ENCODE results near the gene ANKMY1.

Gene ANKMY1

GRCh38 chr2:240480834-240481623 lies 76.8 kb downstream of the ANKMY1 start:
- no peaks in the 10 kb centered on the region for H3K27me3 ChIP-seq (ENCODE audit: low read depth)
- H3K9me3 ChIP-seq, result no peaks in the 10 kb centered on the region
- no peaks in the 10 kb centered on the region for H3K4me1 ChIP-seq
- no peak overlapping the region for H3K4me3 ChIP-seq
- H3K36me3 ChIP-seq (replicated peaks), result no peaks in the 10 kb centered on the region
- no peak for DNase-seq (ENCODE audit: low spot score in 2 of 2)
- in situ Hi-C loops (cut with MboI; ENCODE audit: low sequenced_read_pairs), result no loop called here

- DNase-seq (ENCODE audit: low spot score in 2 of 2), result no peak
- Histone ChIP-seq H3K27me3 (ENCODE audit: low read depth) (no peaks in the 10 kb centered on the region), H3K4me1 (no peaks in the 10 kb centered on the region), H3K9me3 (no peaks in the 10 kb centered on the region), H3K36me3 (replicated peaks) (no peaks in the 10 kb centered on the region), H3K4me3 (no peak overlapping the region)
- in situ Hi-C loops (cut with MboI; ENCODE audit: low sequenced_read_pairs), result no loop called here
These were observed 78.7 kb downstream of the ANKMY1 start for GRCh38 chr2:240479111-240479501.

GRCh38 chr2:240478346-240479110 lies 79.3 kb downstream of the ANKMY1 start:
- DNase-seq (ENCODE audit: low spot score in 2 of 2), result no peak
- no peaks in the 10 kb centered on the region for H3K36me3 ChIP-seq (replicated peaks)

GRCh38 chr2:240477916-240478315 lies 79.9 kb downstream of the ANKMY1 start:
- H3K36me3 ChIP-seq (replicated peaks), result no peaks in the 10 kb centered on the region
- no peaks in the 10 kb centered on the region for H3K27me3 ChIP-seq (ENCODE audit: low read depth)
- peak in 1 of 2 experiments; percentile 10 for DNase-seq (ENCODE audit: low spot score in 2 of 2)
- no peaks in the 10 kb centered on the region for H3K9me3 ChIP-seq
- no peak overlapping the region for H3K4me3 ChIP-seq
- H3K4me1 ChIP-seq, result no peaks in the 10 kb centered on the region
- in situ Hi-C loops (cut with MboI; ENCODE audit: low sequenced_read_pairs), result no loop called here

More at GRCh38 chr2:240478346-240479110, 79.3 kb downstream of the ANKMY1 start:
- Histone ChIP-seq H3K27me3 (ENCODE audit: low read depth) (no peaks in the 10 kb centered on the region), H3K4me3 (no peak overlapping the region), H3K4me1 (no peaks in the 10 kb centered on the region), H3K9me3 (no peaks in the 10 kb centered on the region)
- in situ Hi-C loops (cut with MboI; ENCODE audit: low sequenced_read_pairs), result no loop called here

DNA sequence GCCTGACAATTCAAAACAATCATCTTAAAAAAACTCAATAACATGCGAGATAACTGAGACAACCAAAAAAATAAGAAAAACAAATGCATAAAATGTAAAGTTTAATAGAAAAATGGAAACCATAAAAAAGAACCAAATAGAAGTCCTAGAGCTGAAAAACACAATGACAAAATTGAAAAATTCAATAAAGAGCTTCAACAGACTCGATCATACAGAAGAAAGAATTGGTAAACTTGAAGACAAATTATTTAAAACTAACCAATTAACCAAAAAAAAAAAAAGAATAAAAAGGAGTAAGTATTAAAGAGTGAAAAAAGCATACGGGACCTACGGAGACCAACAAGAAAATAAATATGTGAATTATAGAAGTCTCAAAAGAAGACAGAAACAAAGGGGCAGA lies 84.6 kb downstream of the ANKMY1 start:
- DNase-seq (ENCODE audit: low spot score in 2 of 2), result no peak
- Histone ChIP-seq H3K36me3 (replicated peaks) (no peaks in the 10 kb centered on the region), H3K27me3 (ENCODE audit: low read depth) (no peaks in the 10 kb centered on the region), H3K4me3 (no peak overlapping the region), H3K4me1 (no peaks in the 10 kb centered on the region), H3K9me3 (no peaks in the 10 kb centered on the region)
- in situ Hi-C loops (cut with MboI; ENCODE audit: low sequenced_read_pairs), result no loop called here

GRCh38 chr2:240472078-240472790 lies 85.6 kb downstream of the ANKMY1 start:
- no peak for DNase-seq (ENCODE audit: low spot score in 2 of 2)
- Histone ChIP-seq H3K27me3 (ENCODE audit: low read depth) (no peaks in the 10 kb centered on the region), H3K4me1 (no peaks in the 10 kb centered on the region), H3K9me3 (no peaks in the 10 kb centered on the region), H3K36me3 (replicated peaks) (no peaks in the 10 kb centered on the region), H3K4me3 (no peak overlapping the region)
- in situ Hi-C loops (cut with MboI; ENCODE audit: low sequenced_read_pairs), result no loop called here

GRCh38 chr2:240469740-240470139 lies 88.0 kb downstream of the ANKMY1 start:
- no peak for DNase-seq (ENCODE audit: low spot score in 2 of 2)
- Histone ChIP-seq H3K27me3 (ENCODE audit: low read depth) (no peaks in the 10 kb centered on the region), H3K36me3 (replicated peaks) (peaks cover 4% of the 10 kb centered on the region; the same call in 1 of the 2 replicates), H3K9me3 (no peaks in the 10 kb centered on the region), H3K4me1 (no peaks in the 10 kb centered on the region), H3K4me3 (no peak overlapping the region)
- in situ Hi-C loops (cut with MboI; ENCODE audit: low sequenced_read_pairs), result no loop called here

- no peak overlapping the region for H3K4me3 ChIP-seq
- DNase-seq (ENCODE audit: low spot score in 2 of 2), result peak in 1 of 2 experiments; percentile 7
- no peaks in the 10 kb centered on the region for H3K9me3 ChIP-seq
- H3K4me1 ChIP-seq, result no peaks in the 10 kb centered on the region
- peaks cover 6% of the 10 kb centered on the region; the same call in 1 of the 2 replicates for H3K36me3 ChIP-seq (replicated peaks)
- H3K27me3 ChIP-seq (ENCODE audit: low read depth), result no peaks in the 10 kb centered on the region
- in situ Hi-C loops (cut with MboI; ENCODE audit: low sequenced_read_pairs), result no loop called here
These were observed 88.5 kb downstream of the ANKMY1 start for GRCh38 chr2:240469239-240469636.

DNA sequence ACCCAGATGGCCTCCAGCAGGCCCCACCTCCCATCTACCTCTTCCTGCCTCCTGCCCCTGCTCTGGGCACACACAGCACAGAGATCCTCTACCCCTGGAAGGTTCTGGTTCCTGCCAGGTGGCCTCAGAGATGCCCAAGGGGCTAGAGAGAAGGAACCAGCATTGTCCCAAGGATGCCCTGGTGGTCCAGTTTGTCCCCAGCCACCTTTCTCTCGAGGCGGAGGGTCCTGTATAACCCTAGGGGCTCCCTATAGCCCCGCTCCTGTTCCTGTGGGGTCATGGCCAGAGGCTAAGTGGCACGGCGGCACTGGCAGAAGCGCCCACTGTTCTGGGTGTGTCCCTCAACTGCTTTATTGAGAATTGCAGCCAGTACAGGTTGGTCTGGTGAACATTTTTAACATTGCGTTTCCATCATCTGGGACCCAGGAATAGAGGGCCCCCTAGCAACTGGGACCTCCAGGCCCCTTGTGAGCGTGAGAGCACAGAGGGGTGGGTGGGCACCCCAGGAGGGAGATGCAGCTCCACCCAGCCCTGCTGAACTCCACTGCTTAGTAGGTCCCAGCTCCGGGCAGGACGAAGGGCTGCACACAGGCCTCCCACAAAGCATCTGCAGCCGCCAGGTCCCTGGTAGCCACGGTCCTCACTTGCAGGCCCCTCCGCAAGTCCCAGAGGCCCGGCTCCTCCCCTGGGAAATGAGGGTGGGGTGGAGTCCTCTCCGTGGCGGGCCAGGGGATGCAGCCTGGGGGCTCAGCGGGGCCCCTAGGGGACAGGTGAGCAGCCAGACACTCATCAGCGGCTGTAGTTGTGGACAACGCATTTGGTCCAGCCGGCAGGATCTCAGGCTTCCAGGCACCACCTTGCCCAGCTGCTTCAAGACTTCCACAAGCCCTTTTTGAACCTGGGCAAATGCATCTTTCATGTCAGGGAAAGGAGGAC lies 89.2 kb downstream of the ANKMY1 start:
- in situ Hi-C loops (cut with MboI; ENCODE audit: low sequenced_read_pairs), result no loop called here
- H3K36me3 ChIP-seq (replicated peaks), result peaks cover 10% of the 10 kb centered on the region
- H3K4me1 ChIP-seq, result no peaks in the 10 kb centered on the region
- no peaks in the 10 kb centered on the region for H3K9me3 ChIP-seq
- DNase-seq (ENCODE audit: low spot score in 2 of 2), result peak in 1 of 2 experiments; percentile 7
- no peaks in the 10 kb centered on the region for H3K27me3 ChIP-seq (ENCODE audit: low read depth)
- H3K4me3 ChIP-seq, result no peak overlapping the region

DNA sequence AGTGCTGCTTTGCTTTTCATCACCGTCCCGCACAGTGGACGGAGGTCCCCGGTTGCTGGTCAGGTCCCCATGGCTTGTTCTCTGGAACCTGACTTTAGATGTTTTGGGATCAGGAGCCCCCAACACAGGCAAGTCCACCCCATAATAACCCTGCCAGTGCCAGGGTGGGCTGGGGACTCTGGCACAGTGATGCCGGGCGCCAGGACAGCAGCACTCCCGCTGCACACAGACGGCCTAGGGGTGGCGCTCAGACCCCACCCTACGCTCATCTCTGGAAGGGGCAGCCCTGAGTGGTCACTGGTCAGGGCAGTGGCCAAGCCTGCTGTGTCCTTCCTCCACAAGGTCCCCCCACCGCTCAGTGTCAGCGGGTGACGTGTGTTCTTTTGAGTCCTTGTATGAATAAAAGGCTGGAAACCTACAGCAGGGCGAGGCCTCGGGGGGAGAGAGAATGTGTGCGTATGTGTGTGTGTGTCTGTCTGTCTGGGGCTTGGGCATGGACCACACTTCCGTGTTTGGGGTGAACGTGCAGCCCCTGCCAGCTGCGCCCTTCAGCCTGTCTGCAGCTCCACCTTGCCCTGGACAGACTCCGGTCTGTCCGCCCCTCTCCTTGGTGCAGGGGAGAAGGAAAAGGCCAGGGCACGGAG lies 90.0 kb downstream of the ANKMY1 start:
- DNase-seq (ENCODE audit: low spot score in 2 of 2), result peak in 1 of 2 experiments; percentile 8
- in situ Hi-C loops (cut with MboI; ENCODE audit: low sequenced_read_pairs), result no loop called here
- Histone ChIP-seq H3K4me3 (no peak overlapping the region), H3K9me3 (no peaks in the 10 kb centered on the region), H3K4me1 (no peaks in the 10 kb centered on the region), H3K36me3 (replicated peaks) (peaks cover 10% of the 10 kb centered on the region), H3K27me3 (ENCODE audit: low read depth) (no peaks in the 10 kb centered on the region)

DNA sequence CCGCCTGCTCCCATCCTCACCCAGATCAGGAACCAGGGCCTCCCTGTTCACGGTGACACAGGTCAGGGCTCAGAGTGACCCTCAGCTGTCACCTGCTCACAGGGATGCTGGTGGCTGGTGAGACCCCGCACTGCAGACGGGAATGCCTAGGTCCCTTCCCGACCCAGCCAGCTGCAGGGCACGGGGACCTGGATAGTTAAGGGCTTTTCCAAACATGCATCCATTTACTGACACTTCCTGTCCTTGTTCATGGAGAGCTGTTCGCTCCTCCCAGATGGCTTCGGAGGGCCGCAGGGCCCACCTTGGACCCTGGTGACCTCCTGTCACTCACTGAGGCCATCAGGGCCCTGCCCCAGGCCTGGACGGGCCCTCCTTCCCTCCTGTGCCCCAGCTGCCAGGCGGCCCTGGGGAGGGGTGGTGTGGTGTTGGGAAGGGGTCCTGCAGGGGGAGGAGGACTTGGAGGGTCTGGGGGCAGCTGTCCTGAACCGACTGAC lies 90.6 kb downstream of the ANKMY1 start:
- Histone ChIP-seq H3K27me3 (ENCODE audit: low read depth) (no peaks in the 10 kb centered on the region), H3K9me3 (no peaks in the 10 kb centered on the region), H3K4me1 (no peaks in the 10 kb centered on the region), H3K4me3 (no peak overlapping the region), H3K36me3 (replicated peaks) (peaks cover 10% of the 10 kb centered on the region)
- no peak for DNase-seq (ENCODE audit: low spot score in 2 of 2)
- in situ Hi-C loops (cut with MboI; ENCODE audit: low sequenced_read_pairs), result no loop called here

GRCh38 chr2:240466579-240467148 lies 91.1 kb downstream of the ANKMY1 start:
- peak in 1 of 2 experiments; percentile 6 for DNase-seq (ENCODE audit: low spot score in 2 of 2)
- Histone ChIP-seq H3K36me3 (replicated peaks) (peaks cover 10% of the 10 kb centered on the region), H3K27me3 (ENCODE audit: low read depth) (no peaks in the 10 kb centered on the region), H3K9me3 (no peaks in the 10 kb centered on the region), H3K4me3 (no peak overlapping the region), H3K4me1 (no peaks in the 10 kb centered on the region)
- in situ Hi-C loops (cut with MboI; ENCODE audit: low sequenced_read_pairs), result no loop called here

All from HAP-1 (cell line).